Transverse colon (tissue), 4 donors: ENCODE data around the gene LYRM7. TPM values are rescaled to one million over a fixed set of nuclear protein-coding genes. Genes with fewer than 3 reads are reported as not detected.
"Not testable (repeated sequence)": the region's sequence is repeated elsewhere in the genome, so short reads cannot be mapped to it uniquely, and the experiment has no call there.

Experiments
- DNase-seq: peaks from one replicate; pipeline ENCODE4 v3.0.0-alpha.2; 2019
- H3K27ac ChIP-seq, 4 donors: fragments of 200-600 bp; sonication (generic); 2 replicates each; pipeline ENCODE4 v1.5.1; 2016 to 2018; ENCODE audit warnings: inconsistent platforms in 4 of 4
- H3K27me3 ChIP-seq: fragments of 200-600 bp; sonication (generic); 2 replicates; pipeline ENCODE4 v1.5.1; 2017; ENCODE audit warnings: inconsistent platforms
- H3K36me3 ChIP-seq, 4 donors: fragments of 200-600 bp; sonication (generic); 2 replicates each; pipeline ENCODE4 v1.5.1; 2017 to 2019; ENCODE audit warnings: inconsistent platforms in 4 of 4
- H3K4me1 ChIP-seq, 4 donors: fragments of 200-600 bp; sonication (generic); 2 replicates each; pipeline ENCODE4 v1.5.1; 2017 to 2020; ENCODE audit warnings: inconsistent platforms in 4 of 4
- H3K4me3 ChIP-seq, 4 donors: fragments of 200-600 bp; sonication (generic); 1 replicate in 1 of 4; 2 replicates in 3 of 4; pipeline versions ENCODE4 v1.5.1 to v1.6.1; 2017 to 2019; ENCODE audit warnings: inconsistent platforms in 4 of 4
- H3K9me3 ChIP-seq, 2 donors: fragments of 200-600 bp; sonication (generic); 2 replicates each; pipeline ENCODE4 v1.5.1; 2017 to 2019; ENCODE audit warnings: inconsistent platforms in 2 of 2
- CTCF ChIP-seq, 5 experiments: fragments of 200-600 bp in 3 of 5; fragments of 450-650 bp in 2 of 5; sonication (generic) in 3 of 5; IDR thresholded peaks; 1 replicate in 2 of 5; 2 replicates in 3 of 5; pipeline ENCODE4 v1.5.1; 2016 to 2017; ENCODE audit warnings: antibody characterized with exemption in 5 of 5, inconsistent platforms in 3 of 5, mild to moderate bottlenecking in 2 of 5, moderate library complexity in 1 of 5
- EP300 ChIP-seq: sonication (generic); formaldehyde crosslinking; IDR thresholded peaks from one replicate; pipeline ENCODE4 v1.6.1; 2017; ENCODE audit warnings: antibody characterized with exemption, low read depth
- POLR2A ChIP-seq: fragments of 450-650 bp; IDR thresholded peaks from one replicate; pipeline ENCODE4 v1.6.1; 2016; ENCODE audit warnings: antibody characterized with exemption, mild to moderate bottlenecking, moderate library complexity
- POLR2AphosphoS5 ChIP-seq, 3 donors: sonication (generic); formaldehyde crosslinking; IDR thresholded peaks; one replicate each; pipeline ENCODE4 v1.6.1; 2016; ENCODE audit warnings: antibody characterized with exemption in 3 of 3
- WGBS, 2 donors: methylation state at CpG; one replicate each; pipeline ENCODE4 v1.1.5; 2018; ENCODE audit warnings: low coverage in 1 of 2; 5-methylcytosine and 5-hydroxymethylcytosine counted together
- in situ Hi-C, 4 donors: fragments of 200-750 bp; cut with MboI; loops; one replicate each; pipeline versions ENCODE4 v1.15.0 to v1.15.1; 2017; ENCODE audit warnings: low sequenced_read_pairs in 3 of 4, low pct_ligation_motif_present in 1 of 4, low pct_unique_long_range_greater_than_20kb in 1 of 4
- intact Hi-C: fragments of 100-400 bp; cut with DNase I; formaldehyde crosslinking; loops from one replicate; pipeline ENCODE4 v1.15.1; 2023; ENCODE audit warnings: low total_unique reads
- total RNA-seq, 4 donors: library from RNA; depleted of rRNA; stranded (reverse); fragments of >200 nt; gene quantifications; one replicate each; pipeline ENCODE4 v1.1.0, GENCODE V29; 2016

LYRM7 gene
- total RNA-seq, 4 donors from 2014 or later, result 2.0 to 14.6 (median 12.3) TPM

DNA sequence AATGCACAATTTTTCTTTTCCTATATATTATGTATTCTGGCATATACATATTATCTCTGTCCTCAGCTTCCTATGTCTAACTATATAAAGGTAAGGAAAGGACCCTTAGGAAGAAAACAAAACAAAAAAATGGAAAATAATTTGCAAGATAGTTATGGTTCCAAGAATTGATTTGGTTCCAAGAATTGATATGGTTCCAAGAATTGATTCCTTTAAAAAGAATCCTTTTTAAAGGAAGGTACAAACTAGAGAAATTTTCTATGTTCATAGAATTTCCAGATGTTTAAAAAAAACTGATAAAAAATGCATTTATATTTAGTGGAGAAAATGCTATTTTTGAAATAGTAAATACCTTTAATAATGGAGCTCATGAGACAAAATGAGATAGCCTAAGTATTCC is 12.1 kb downstream of the LYRM7 start:
- Histone ChIP-seq H3K27ac (no peak overlapping the region), H3K9me3 (no peaks in the 10 kb centered on the region), H3K4me3 (no peak overlapping the region), H3K36me3 (no peaks in the 10 kb centered on the region), H3K27me3 (no peaks in the 10 kb centered on the region), H3K4me1 (peaks cover 0 to 5% (median 0%) of the 10 kb centered on the region in 4 donors)
- no peak for DNase-seq
- no peak for TF ChIP-seq POLR2AphosphoS5 (IDR thresholded peaks at IDR 0.05)
- no peak for TF ChIP-seq CTCF (IDR thresholded peaks at IDR 0.05)
- no peak for TF ChIP-seq POLR2A
- no peak for TF ChIP-seq EP300
- intact Hi-C loops (no loop called here), in situ Hi-C loops (no loop called here)

GRCh38 chr5:131185523-131186104 is 14.9 kb downstream of the LYRM7 start:
- intact Hi-C loops (no loop called here), in situ Hi-C loops (no loop called here)
- no peaks in the 10 kb centered on the region for H3K36me3 ChIP-seq
- no peaks in the 10 kb centered on the region for H3K9me3 ChIP-seq
- H3K27ac ChIP-seq, result no peak overlapping the region
- H3K4me1 ChIP-seq, result no peaks in the 10 kb centered on the region
- no peak for TF ChIP-seq CTCF (IDR thresholded peaks at IDR 0.05)
- no peak for TF ChIP-seq POLR2A
- TF ChIP-seq POLR2AphosphoS5 (IDR thresholded peaks at IDR 0.05), result no peak
- no peaks in the 10 kb centered on the region for H3K27me3 ChIP-seq
- DNase-seq, result no peak
- H3K4me3 ChIP-seq, result no peak overlapping the region

DNA sequence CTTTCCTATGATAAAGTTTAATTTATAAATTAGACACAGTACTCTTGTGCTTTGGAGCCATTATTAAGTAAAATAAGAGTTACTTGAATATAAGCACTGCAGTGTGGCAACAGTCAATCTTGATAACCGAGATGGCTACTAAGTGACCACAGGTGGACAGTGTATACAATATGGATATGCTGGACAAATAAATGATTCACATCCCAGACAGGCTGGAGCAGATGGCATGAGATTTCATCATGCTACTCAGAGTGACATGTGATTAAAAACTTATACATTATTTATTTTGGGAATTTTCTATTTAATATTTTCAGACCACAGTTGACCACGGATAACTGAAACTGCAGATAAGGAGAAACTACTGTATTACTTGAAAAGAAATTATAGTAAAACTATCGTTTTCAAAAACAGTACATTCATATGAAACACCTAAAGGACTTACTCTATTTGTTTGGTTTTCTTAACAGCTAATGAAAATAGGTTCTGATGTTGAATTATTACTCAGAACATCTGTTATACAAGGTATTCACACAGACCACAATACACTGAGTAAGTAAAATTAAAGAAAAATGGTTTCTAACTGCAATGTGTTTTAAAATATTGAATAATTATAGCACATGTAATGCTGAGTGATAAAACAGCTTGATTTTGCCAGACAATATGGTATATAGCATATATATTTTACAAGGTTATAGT is 16.0 kb downstream of the LYRM7 start:
- 74 to 81% methylated on average over 3 of the region's 3 CpGs for WGBS, 2 donors
- intact Hi-C loops, result no loop called here
- no peak overlapping the region for H3K4me3 ChIP-seq
- TF ChIP-seq EP300, result no peak
- TF ChIP-seq CTCF (IDR thresholded peaks at IDR 0.05), result no peak
- TF ChIP-seq POLR2AphosphoS5 (IDR thresholded peaks at IDR 0.05), result no peak
- TF ChIP-seq POLR2A, result no peak
- no peak overlapping the region for H3K27ac ChIP-seq
- no peaks in the 10 kb centered on the region for H3K36me3 ChIP-seq
- H3K4me1 ChIP-seq, result no peaks in the 10 kb centered on the region
- H3K27me3 ChIP-seq, result no peaks in the 10 kb centered on the region
- H3K9me3 ChIP-seq, result no peaks in the 10 kb centered on the region
- in situ Hi-C loops, result no loop called here
- DNase-seq, result no peak

- H3K27ac ChIP-seq, result peak overlapping the region in 3 of 4 donors; percentile 68 to 72 (median 68)
- 34 to 37% methylated on average over 2 of the region's 2 CpGs for WGBS, 2 donors
- no peaks in the 10 kb centered on the region for H3K27me3 ChIP-seq
- H3K36me3 ChIP-seq, result no peaks in the 10 kb centered on the region
- in situ Hi-C loops, result no loop called here
- TF ChIP-seq POLR2A (no peak), POLR2AphosphoS5 (IDR thresholded peaks at IDR 0.05) (no peak), EP300 (no peak), CTCF (IDR thresholded peaks at IDR 0.05) (no peak)
- intact Hi-C loops, result no loop called here
- DNase-seq, result no peak
- H3K9me3 ChIP-seq, result no peaks in the 10 kb centered on the region
- H3K4me3 ChIP-seq, result no peak overlapping the region
- H3K4me1 ChIP-seq, result peaks cover 5 to 33% (median 14%) of the 10 kb centered on the region in 4 donors
Measured at GRCh38 chr5:131193106-131193505, 22.4 kb downstream of the LYRM7 start.

DNA sequence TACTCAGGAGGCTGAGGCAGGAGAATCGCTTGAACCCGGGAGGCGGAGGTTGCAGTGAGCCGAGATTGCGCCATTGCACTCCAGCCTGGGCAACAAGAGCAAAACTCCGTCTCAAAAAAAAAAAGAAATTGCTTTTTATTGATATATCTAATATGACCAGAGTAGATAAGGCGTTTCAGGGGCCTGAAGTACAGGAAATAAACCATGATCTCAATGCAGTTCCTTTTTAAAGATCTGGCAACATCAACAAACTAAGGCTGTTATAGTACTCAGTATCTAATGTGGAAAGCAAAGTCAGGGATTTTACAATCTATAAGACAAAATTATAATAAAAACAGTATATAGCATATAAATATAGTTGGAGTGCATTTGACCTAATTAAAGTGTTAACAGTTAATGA is 23.2 kb downstream of the LYRM7 start:
- intact Hi-C loops, H3K36me3 ChIP-seq, H3K9me3 ChIP-seq, in situ Hi-C loops, H3K4me3 ChIP-seq, H3K27me3 ChIP-seq, DNase-seq: not testable (repeated sequence)
- WGBS, 2 donors, result 60 to 70% methylated on average over 4 to 7 of the region's 7 CpGs
- H3K27ac ChIP-seq, result peak overlapping the region; percentile 32 to 72 (median 68)
- H3K4me1 ChIP-seq, result peaks cover 5 to 33% (median 14%) of the 10 kb centered on the region in 4 donors
